ENCODE results near the gene GABARAP. TPM values are rescaled to one million over a fixed set of nuclear protein-coding genes. Genes with fewer than 3 reads are reported as not detected.

GABARAP gene
- total RNA-seq, 2 donors from 2014 or later, result 167 to 298 TPM

Other genes starting within 250 kb of the GABARAP start
- not detected for gene ALOX12, start 246.4 kb downstream of the GABARAP start, total RNA-seq
- gene RNASEK, start 229.8 kb downstream of the GABARAP start, total RNA-seq, result 100 to 1,000 TPM; 127 to 217 TPM
- under 1 TPM; 0.59 to 0.86 TPM for gene BCL6B, start 219.4 kb downstream of the GABARAP start, total RNA-seq
- gene SLC16A13, start 206.4 kb downstream of the GABARAP start, total RNA-seq, result 10 to 100 TPM in 1 of 2 donors, 1 to 10 TPM in 1; 5.0 to 10.5 TPM
- 1 to 10 TPM in 1 of 2 donors, under 1 TPM in 1; 0.30 to 1.1 TPM for gene SLC16A11, start 198.4 kb downstream of the GABARAP start, total RNA-seq
- not detected for gene CLEC10A, start 162.2 kb downstream of the GABARAP start, total RNA-seq
- not detected for gene ASGR2, start 127.6 kb downstream of the GABARAP start, total RNA-seq
- gene ASGR1, start 63.1 kb downstream of the GABARAP start, total RNA-seq, result 1 to 10 TPM; 2.0 to 3.9 TPM
- 10 to 100 TPM; 20.1 to 27.1 TPM for gene DLG4, start 22.6 kb downstream of the GABARAP start, total RNA-seq
- gene ACADVL, start 22.5 kb downstream of the GABARAP start, total RNA-seq, result 100 to 1,000 TPM; 360 to 445 TPM
- 10 to 100 TPM; 56.2 to 73.4 TPM for gene DVL2, start 7.9 kb downstream of the GABARAP start, total RNA-seq
- 10 to 100 TPM; 25.9 to 52.4 TPM for gene PHF23, start 3.0 kb downstream of the GABARAP start, total RNA-seq
- 100 to 1,000 TPM; 171 to 179 TPM for gene CTDNEP1, start 9.3 kb upstream of the GABARAP start, total RNA-seq
- 10 to 100 TPM; 45.6 to 62.3 TPM for gene ELP5, start 9.8 kb upstream of the GABARAP start, total RNA-seq
- 1 to 10 TPM in 1 of 2 donors, under 1 TPM in 1; 0.55 to 1.5 TPM for gene CLDN7, start 20.0 kb upstream of the GABARAP start, total RNA-seq
- under 1 TPM in 1 of 2 donors, not detected in 1; 0.51 TPM for gene SLC2A4, start 39.3 kb upstream of the GABARAP start, total RNA-seq
- gene YBX2, start 52.2 kb upstream of the GABARAP start, total RNA-seq, result 1 to 10 TPM in 1 of 2 donors, under 1 TPM in 1; 0.18 to 1.7 TPM
- 100 to 1,000 TPM; 493 to 836 TPM for gene EIF5A, start 65.2 kb upstream of the GABARAP start, total RNA-seq
- 10 to 100 TPM; 36.3 to 48.6 TPM for gene GPS2, start 72.9 kb upstream of the GABARAP start, total RNA-seq
- 10 to 100 TPM; 24.8 to 32.7 TPM for gene NEURL4, start 86.9 kb upstream of the GABARAP start, total RNA-seq
- 100 to 1,000 TPM; 400 to 610 TPM for gene ACAP1, start 94.1 kb upstream of the GABARAP start, total RNA-seq
- 10 to 100 TPM in 1 of 2 donors, 1 to 10 TPM in 1; 3.6 to 10.1 TPM for gene KCTD11, start 109.7 kb upstream of the GABARAP start, total RNA-seq
- under 1 TPM in 1 of 2 donors, not detected in 1; 0.21 TPM for gene TMEM95, start 112.7 kb upstream of the GABARAP start, total RNA-seq
- gene TNK1, start 138.6 kb upstream of the GABARAP start, total RNA-seq, result 1 to 10 TPM; 2.7 to 5.3 TPM
- gene PLSCR3, start 152.1 kb upstream of the GABARAP start, total RNA-seq, result 10 to 100 TPM; 58.2 to 77.5 TPM
- 100 to 1,000 TPM in 1 of 2 donors, 10 to 100 TPM in 1; 78.9 to 114 TPM for gene TMEM256, start 161.6 kb upstream of the GABARAP start, total RNA-seq
- gene NLGN2, start 165.4 kb upstream of the GABARAP start, total RNA-seq, result 10 to 100 TPM; 14.5 to 15.8 TPM
- gene SPEM1, start 177.9 kb upstream of the GABARAP start, total RNA-seq, result not detected
- gene SPEM2, start 183.2 kb upstream of the GABARAP start, total RNA-seq, result under 1 TPM in 1 of 2 donors, not detected in 1; 0.14 TPM
- gene SPEM3, start 186.4 kb upstream of the GABARAP start, total RNA-seq, result not detected
- gene TMEM102, start 193.0 kb upstream of the GABARAP start, total RNA-seq, result 10 to 100 TPM in 1 of 2 donors, 1 to 10 TPM in 1; 9.2 to 13.2 TPM
- 10 to 100 TPM in 1 of 2 donors, 1 to 10 TPM in 1; 2.6 to 35.5 TPM for gene FGF11, start 197.1 kb upstream of the GABARAP start, total RNA-seq
- gene CHRNB1, start 202.6 kb upstream of the GABARAP start, total RNA-seq, result 10 to 100 TPM; 12.1 to 17.6 TPM
- gene ZBTB4, start 237.2 kb upstream of the GABARAP start, total RNA-seq, result 10 to 100 TPM; 21.8 to 26.5 TPM
- gene SLC35G6, start 239.0 kb upstream of the GABARAP start, total RNA-seq, result not detected
- 100 to 1,000 TPM; 280 to 333 TPM for gene POLR2A, start 241.9 kb upstream of the GABARAP start, total RNA-seq

Measured in activated naive CD4-positive, alpha-beta T cell treated with anti-CD3 and anti-CD28 coated beads, Interleukin-2, amount 50 U/mL, for 72 hours (primary cell).